A549 (cell line): Measurements from ENCODE around the gene PYY. TPM values are rescaled to one million over a fixed set of nuclear protein-coding genes. Genes with fewer than 3 reads are reported as not detected.

Experiments
- ATAC-seq, 2 experiments: fragments of 200-7000 bp in 1 of 2; fragments of >200 bp in 1 of 2; cut with Nextera tagmentation in 1 of 2; cut with Tn5 transposase in 1 of 2; 3 replicates each; pipeline versions ENCODE4 v1.8.0 to v1.9.1; 2018 to 2020; ENCODE audit warnings: mild to moderate bottlenecking in 1 of 2, moderate library complexity in 1 of 2
- CTCF ChIA-PET: fragments of 300-600 bp; sonication (Branson Sonifier 250); formaldehyde crosslinking; extraction: SDS; loops from one replicate; lab custom pipeline; 2021; ENCODE audit warnings: antibody characterized with exemption, inconsistent platforms; lab: Yijun Ruan, JAX
- POLR2A ChIA-PET: fragments of 350-600 bp; formaldehyde crosslinking; extraction: SDS; loops from one replicate; lab custom pipeline; 2021; ENCODE audit warnings: antibody characterized with exemption, inconsistent platforms; lab: Yijun Ruan, JAX
- DNase-seq, 2 experiments: peaks; one replicate each; pipeline versions ENCODE4 v3.0.0 to v3.0.0-alpha.2; 2011 to 2016; ENCODE audit warnings: low read depth in 1 of 2, low spot score in 1 of 2
- FAIRE-seq: peaks from 2 replicates; lab custom pipeline; 2011; peaks lifted over from hg19 to GRCh38; lab: Jason Lieb, UNC
- H3K27ac ChIP-seq, 2 experiments: fragments of >200 bp; sonication (Bioruptor Twin); formaldehyde crosslinking; 3 replicates each; pipeline ENCODE4 v1.5.1; 2016 to 2017
- H3K4me1 ChIP-seq: fragments of >200 bp; sonication (Bioruptor Twin); formaldehyde crosslinking; 3 replicates; pipeline ENCODE4 v1.6.1; 2016
- H3K4me2 ChIP-seq: fragments of >200 bp; sonication (Bioruptor Twin); formaldehyde crosslinking; 3 replicates; pipeline ENCODE4 v1.6.1; 2016
- H3K4me3 ChIP-seq: fragments of >200 bp; sonication (Bioruptor Twin); formaldehyde crosslinking; 3 replicates; pipeline ENCODE4 v1.5.1; 2016
- H3K9me3 ChIP-seq: fragments of >200 bp; sonication (Bioruptor Twin); formaldehyde crosslinking; 3 replicates; pipeline ENCODE4 v1.6.1; 2016
- BHLHE40 ChIP-seq: IDR thresholded peaks from 2 replicates; pipeline ENCODE4 v1.6.1; 2012; ENCODE audit warnings: low read depth, low read length, inconsistent platforms
- CBX2 ChIP-seq: fragments of 200-600 bp; sonication (generic); IDR thresholded peaks from 2 replicates; pipeline ENCODE4 v1.6.1; 2016; ENCODE audit warnings: low read depth, mild to moderate bottlenecking, borderline replicate concordance
- CBX8 ChIP-seq: fragments of 200-600 bp; sonication (generic); IDR thresholded peaks from 2 replicates; pipeline ENCODE4 v1.6.1; 2016
- EHF ChIP-seq: fragments of 250-450 bp; sonication (Bioruptor Pico); IDR thresholded peaks from 2 replicates; pipeline ENCODE4 v1.5.0; 2020; ENCODE audit warnings: mild to moderate bottlenecking
- EHMT2 ChIP-seq: fragments of 200-600 bp; sonication (generic); IDR thresholded peaks from 2 replicates; pipeline ENCODE4 v1.6.1; 2016; ENCODE audit warnings: antibody characterized with exemption, low read depth, mild to moderate bottlenecking, moderate library complexity
- EP300 ChIP-seq, 2 experiments: fragments of >200 bp; sonication (Bioruptor Twin); formaldehyde crosslinking; IDR thresholded peaks; 2 replicates in 1 of 2; 3 replicates in 1 of 2; pipeline ENCODE4 v1.6.1; 2016 to 2017
- ESRRA ChIP-seq: fragments of 150-350 bp; IDR thresholded peaks from 2 replicates; pipeline ENCODE4 v1.6.1; 2014; ENCODE audit warnings: mild to moderate bottlenecking, low read length, borderline replicate concordance
- FOSB ChIP-seq: fragments of 250-450 bp; sonication (Bioruptor Pico); IDR thresholded peaks from 2 replicates; pipeline ENCODE4 v1.5.0; 2020; ENCODE audit warnings: mild to moderate bottlenecking, moderate library complexity
- GATA3 ChIP-seq: IDR thresholded peaks from 2 replicates; pipeline ENCODE4 v1.6.1; 2012; ENCODE audit warnings: borderline replicate concordance
- HEYL ChIP-seq: fragments of 250-450 bp; sonication (Bioruptor Pico); IDR thresholded peaks from 2 replicates; pipeline ENCODE4 v1.8.0; 2021; ENCODE audit warnings: mild to moderate bottlenecking, moderate library complexity
- HOXA7 ChIP-seq: fragments of 250-450 bp; sonication (Bioruptor Pico); IDR thresholded peaks from 2 replicates; pipeline ENCODE4 v1.5.0; 2020; ENCODE audit warnings: mild to moderate bottlenecking, moderate library complexity
- HOXB5 ChIP-seq: fragments of 250-450 bp; sonication (Bioruptor Pico); IDR thresholded peaks from 2 replicates; pipeline ENCODE4 v1.5.0; 2020; ENCODE audit warnings: mild to moderate bottlenecking, moderate library complexity
- JUNB ChIP-seq: fragments of >200 bp; sonication (Bioruptor Twin); formaldehyde crosslinking; IDR thresholded peaks from 2 replicates; pipeline ENCODE4 v1.6.1; 2016
- MAZ ChIP-seq: fragments of 150-350 bp; IDR thresholded peaks from 2 replicates; pipeline ENCODE4 v1.6.1; 2014; ENCODE audit warnings: antibody characterized with exemption, low read depth, low read length, borderline replicate concordance
- MYC ChIP-seq: IDR thresholded peaks from 2 replicates; pipeline ENCODE4 v1.6.1; 2012; ENCODE audit warnings: mild to moderate bottlenecking, inconsistent platforms, low read length, improper control_type of control experiment, borderline replicate concordance
- NFE2L2 ChIP-seq: fragments of 150-350 bp; conservative IDR thresholded peaks from 2 replicates; pipeline ENCODE4 v1.6.1; 2014; ENCODE audit warnings: low read length
- NR3C1 ChIP-seq: fragments of >200 bp; sonication (Bioruptor Twin); formaldehyde crosslinking; IDR thresholded peaks from 3 replicates; pipeline ENCODE4 v1.6.1; 2017
- POLR2A ChIP-seq: IDR thresholded peaks from 2 replicates; pipeline ENCODE4 v1.6.1; 2012; ENCODE audit warnings: mild to moderate bottlenecking, low read length
- RARB ChIP-seq: fragments of 250-450 bp; sonication (Bioruptor Pico); IDR thresholded peaks from 2 replicates; pipeline ENCODE4 v1.8.0; 2021; ENCODE audit warnings: mild to moderate bottlenecking, moderate library complexity
- RNF2 ChIP-seq: fragments of 200-600 bp; sonication (generic); IDR thresholded peaks from 2 replicates; pipeline ENCODE4 v1.6.1; 2016; ENCODE audit warnings: low read depth, mild to moderate bottlenecking, antibody characterized with exemption, moderate library complexity, borderline replicate concordance
- TFCP2L1 ChIP-seq: fragments of 250-450 bp; sonication (Bioruptor Pico); IDR thresholded peaks from 2 replicates; pipeline ENCODE4 v1.5.0; 2021; ENCODE audit warnings: mild to moderate bottlenecking
- TP53 ChIP-seq: fragments of 250-450 bp; sonication (Bioruptor Pico); IDR thresholded peaks from 2 replicates; pipeline ENCODE4 v1.5.0; 2021; ENCODE audit warnings: mild to moderate bottlenecking, moderate library complexity
- ZC3H11A ChIP-seq: fragments of 450-650 bp; IDR thresholded peaks from 2 replicates; pipeline ENCODE4 v1.6.1; 2014; ENCODE audit warnings: antibody characterized with exemption, mild to moderate bottlenecking
- ZFP36 ChIP-seq: fragments of 450-650 bp; IDR thresholded peaks from 2 replicates; pipeline ENCODE4 v1.6.1; 2014; ENCODE audit warnings: borderline replicate concordance; ENCODE audit not compliant: partially characterized antibody
- ZNF302 ChIP-seq: fragments of 250-450 bp; sonication (Bioruptor Pico); IDR thresholded peaks from 2 replicates; pipeline ENCODE4 v1.9.0; 2021; ENCODE audit warnings: inconsistent platforms, mild to moderate bottlenecking, moderate library complexity
- WGBS: methylation state at CpG from one replicate; pipeline ENCODE4 v1.1.6; 2017; ENCODE audit errors: missing lambda C conversion rate; 5-methylcytosine and 5-hydroxymethylcytosine counted together
- polyA plus RNA-seq, 4 experiments: library from polyadenylated mRNA; depleted of rRNA in 3 of 4; stranded (reverse); fragments of >200 nt; fragmentation: RNase III in 1 of 4; extraction: RNeasy Plus Mini Kit Qiagen cat#74134 plus additional on column Dnase treatment in 1 of 4; gene quantifications; 2 replicates in 3 of 4; 3 replicates in 1 of 4; pipeline ENCODE4 v1.2.3, GENCODE V29; 2011 to 2017
- TF ChIP-seq, protein P1 (sequence below): fragments of >200 bp; sonication (Bioruptor Twin); formaldehyde crosslinking; IDR thresholded peaks from 3 replicates; pipeline ENCODE4 v1.5.1; 2016
- TF ChIP-seq, protein P2 (sequence below): fragments of >200 bp; sonication (Bioruptor Twin); formaldehyde crosslinking; IDR thresholded peaks from 2 replicates; pipeline ENCODE4 v1.6.1; 2016
- TF ChIP-seq, protein P3 (sequence below): fragments of 150-350 bp; IDR thresholded peaks from 2 replicates; pipeline ENCODE4 v1.6.1; 2014; ENCODE audit warnings: low read depth, mild to moderate bottlenecking, low read length
- TF ChIP-seq, protein P4 (sequence below): fragments of 200-600 bp; sonication (generic); IDR thresholded peaks from 2 replicates; pipeline ENCODE4 v1.6.1; 2016; ENCODE audit warnings: antibody characterized with exemption, mild to moderate bottlenecking, moderate library complexity
- TF ChIP-seq, protein P5 (sequence below): IDR thresholded peaks from 2 replicates; pipeline ENCODE4 v1.6.1; 2012

Gene PYY
- polyA plus RNA-seq, 2 of the 4 experiments (the other 2 are of a cell fraction) = not detected

DNA sequence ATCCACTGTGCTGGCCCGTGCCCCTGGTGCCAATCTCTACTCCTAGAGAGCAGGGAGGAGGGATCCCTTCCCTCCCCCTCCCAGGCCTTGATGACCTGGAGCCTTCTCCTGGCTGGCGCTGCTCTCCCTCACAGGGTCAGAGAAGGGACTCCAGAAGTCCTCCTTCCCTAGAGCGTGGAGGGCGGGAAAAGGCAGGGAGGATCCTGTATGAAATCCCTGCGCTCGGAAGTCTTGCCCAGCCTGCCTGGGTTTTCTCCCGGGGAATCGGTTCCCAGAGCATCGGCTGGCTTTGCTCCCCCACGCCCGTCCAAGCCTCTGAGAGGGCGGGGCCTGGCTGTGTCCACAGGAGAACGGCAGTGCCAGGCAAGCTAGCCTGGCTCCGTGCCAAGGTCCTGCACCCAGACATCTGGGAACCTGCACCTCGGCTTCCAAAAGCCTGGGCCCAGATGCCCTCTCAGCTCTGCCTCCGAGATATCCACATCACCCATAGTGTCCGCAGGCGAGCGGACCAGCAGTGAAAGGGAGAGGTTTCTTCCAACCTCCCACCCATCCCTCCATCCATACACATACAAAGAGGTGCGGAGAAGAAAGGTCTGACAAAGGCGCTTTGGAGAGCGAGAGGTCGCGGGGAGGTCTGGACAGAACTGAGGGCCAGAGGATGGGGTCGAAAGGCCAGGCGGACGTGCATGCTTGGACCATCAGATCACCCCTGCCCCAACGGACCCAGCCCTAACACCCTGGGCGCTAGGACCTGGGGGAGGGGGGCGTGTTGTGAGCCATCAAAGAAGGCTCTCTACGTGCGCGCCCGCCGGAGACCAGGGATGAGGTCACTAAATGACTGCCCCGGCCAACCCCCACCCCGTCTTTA is 47.5 kb downstream of the PYY start:
- DNase-seq (peak; percentile 54 to 60), ATAC-seq (peak; percentile 52 to 66; a peak in 3 of 6 replicates), FAIRE-seq (no peak)
- Histone ChIP-seq H3K4me3 (peak overlapping the region; percentile 46), H3K27ac (peak overlapping the region in 1 of 2 experiments; percentile 74; a peak in 3 of 6 replicates), H3K4me2 (peak overlapping the region; percentile 99), H3K4me1 (peaks cover 27% of the 10 kb centered on the region), H3K9me3 (no peaks in the 10 kb centered on the region)
- ChIA-PET POLR2A (no interaction called here), CTCF (interaction anchor here (1.5 to 25.9 kb wide), 5 partner anchors 11 to 74 kb away, joined by 3 to 412 read pairs (median 189); partner anchors contain the start of gene PPY)
- 36% methylated on average over 30 of the region's 37 CpGs for WGBS
- TF ChIP-seq NR3C1 (no peak), ESRRA (no peak), EHF (CRISPR knock-in tag) (no peak), ZNF302 (CRISPR knock-in tag) (no peak), MYC (no peak), TP53 (no peak), JUNB (no peak), FOSB (CRISPR knock-in tag) (no peak), BHLHE40 (no peak), MAZ (no peak), TFCP2L1 (no peak), ZC3H11A (no peak), GATA3 (no peak), RARB (CRISPR knock-in tag) (no peak), HOXB5 (CRISPR knock-in tag) (no peak), CBX2 (no peak), RNF2 (no peak)
- TF ChIP-seq, protein P1, sequence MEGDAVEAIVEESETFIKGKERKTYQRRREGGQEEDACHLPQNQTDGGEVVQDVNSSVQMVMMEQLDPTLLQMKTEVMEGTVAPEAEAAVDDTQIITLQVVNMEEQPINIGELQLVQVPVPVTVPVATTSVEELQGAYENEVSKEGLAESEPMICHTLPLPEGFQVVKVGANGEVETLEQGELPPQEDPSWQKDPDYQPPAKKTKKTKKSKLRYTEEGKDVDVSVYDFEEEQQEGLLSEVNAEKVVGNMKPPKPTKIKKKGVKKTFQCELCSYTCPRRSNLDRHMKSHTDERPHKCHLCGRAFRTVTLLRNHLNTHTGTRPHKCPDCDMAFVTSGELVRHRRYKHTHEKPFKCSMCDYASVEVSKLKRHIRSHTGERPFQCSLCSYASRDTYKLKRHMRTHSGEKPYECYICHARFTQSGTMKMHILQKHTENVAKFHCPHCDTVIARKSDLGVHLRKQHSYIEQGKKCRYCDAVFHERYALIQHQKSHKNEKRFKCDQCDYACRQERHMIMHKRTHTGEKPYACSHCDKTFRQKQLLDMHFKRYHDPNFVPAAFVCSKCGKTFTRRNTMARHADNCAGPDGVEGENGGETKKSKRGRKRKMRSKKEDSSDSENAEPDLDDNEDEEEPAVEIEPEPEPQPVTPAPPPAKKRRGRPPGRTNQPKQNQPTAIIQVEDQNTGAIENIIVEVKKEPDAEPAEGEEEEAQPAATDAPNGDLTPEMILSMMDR = no peak
- TF ChIP-seq, protein P2, sequence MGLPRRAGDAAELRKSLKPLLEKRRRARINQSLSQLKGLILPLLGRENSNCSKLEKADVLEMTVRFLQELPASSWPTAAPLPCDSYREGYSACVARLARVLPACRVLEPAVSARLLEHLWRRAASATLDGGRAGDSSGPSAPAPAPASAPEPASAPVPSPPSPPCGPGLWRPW = no peak
- TF ChIP-seq, protein P3, sequence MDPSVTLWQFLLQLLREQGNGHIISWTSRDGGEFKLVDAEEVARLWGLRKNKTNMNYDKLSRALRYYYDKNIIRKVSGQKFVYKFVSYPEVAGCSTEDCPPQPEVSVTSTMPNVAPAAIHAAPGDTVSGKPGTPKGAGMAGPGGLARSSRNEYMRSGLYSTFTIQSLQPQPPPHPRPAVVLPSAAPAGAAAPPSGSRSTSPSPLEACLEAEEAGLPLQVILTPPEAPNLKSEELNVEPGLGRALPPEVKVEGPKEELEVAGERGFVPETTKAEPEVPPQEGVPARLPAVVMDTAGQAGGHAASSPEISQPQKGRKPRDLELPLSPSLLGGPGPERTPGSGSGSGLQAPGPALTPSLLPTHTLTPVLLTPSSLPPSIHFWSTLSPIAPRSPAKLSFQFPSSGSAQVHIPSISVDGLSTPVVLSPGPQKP = no peak

DNA sequence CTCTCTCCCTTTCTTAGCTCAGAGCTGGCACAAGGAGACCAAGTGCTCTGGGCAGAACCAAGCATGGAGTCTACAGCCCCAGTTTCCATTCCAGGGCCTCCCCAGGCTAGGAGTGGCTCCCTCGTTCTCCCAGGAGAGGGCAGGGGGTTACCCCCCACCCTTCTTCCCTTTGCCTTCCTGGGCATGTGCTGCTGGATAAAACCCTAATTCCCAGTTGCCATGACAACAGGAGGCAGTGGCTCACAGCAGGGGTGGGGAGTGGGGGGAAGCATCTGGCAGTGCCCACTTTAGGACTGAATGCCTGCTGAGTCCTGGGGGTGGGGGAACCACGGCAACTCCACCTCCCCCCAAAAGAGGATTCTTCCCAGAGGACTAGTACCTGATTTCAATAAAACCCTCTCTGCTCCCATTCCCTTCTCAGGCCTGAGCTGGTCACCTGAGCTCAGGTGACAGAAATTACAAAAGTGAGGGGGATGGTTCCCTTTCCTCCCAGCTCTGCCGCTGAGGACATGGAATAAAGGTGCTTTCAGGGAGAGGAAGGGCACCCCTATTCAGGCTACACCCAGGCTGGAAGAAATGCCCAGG is 48.2 kb downstream of the PYY start:
- no peaks in the 10 kb centered on the region for H3K9me3 ChIP-seq
- ATAC-seq = no peak
- no peak for FAIRE-seq
- peaks cover 32% of the 10 kb centered on the region for H3K4me1 ChIP-seq
- H3K4me3 ChIP-seq = no peak overlapping the region
- peak overlapping the region; percentile 99 for H3K4me2 ChIP-seq
- DNase-seq = no peak
- no peak overlapping the region for H3K27ac ChIP-seq
- ChIA-PET CTCF (interaction anchor here (1.2 to 25.9 kb wide), 4 partner anchors 10 to 59 kb away, joined by 4 to 412 read pairs (median 202); partner anchors contain the start of gene PPY), POLR2A (no interaction called here)
- WGBS = 83% methylated on average over 3 of the region's 3 CpGs
- TF ChIP-seq RARB (CRISPR knock-in tag) (no peak), HEYL (CRISPR knock-in tag) (no peak), MYC (no peak), POLR2A (no peak), CBX8 (no peak), EHMT2 (no peak), EHF (CRISPR knock-in tag) (no peak), NFE2L2 (no peak), ZFP36 (no peak), EP300 (IDR thresholded peaks at IDR 0.05) (no peak), HOXA7 (CRISPR knock-in tag) (no peak)
- TF ChIP-seq, protein P4, sequence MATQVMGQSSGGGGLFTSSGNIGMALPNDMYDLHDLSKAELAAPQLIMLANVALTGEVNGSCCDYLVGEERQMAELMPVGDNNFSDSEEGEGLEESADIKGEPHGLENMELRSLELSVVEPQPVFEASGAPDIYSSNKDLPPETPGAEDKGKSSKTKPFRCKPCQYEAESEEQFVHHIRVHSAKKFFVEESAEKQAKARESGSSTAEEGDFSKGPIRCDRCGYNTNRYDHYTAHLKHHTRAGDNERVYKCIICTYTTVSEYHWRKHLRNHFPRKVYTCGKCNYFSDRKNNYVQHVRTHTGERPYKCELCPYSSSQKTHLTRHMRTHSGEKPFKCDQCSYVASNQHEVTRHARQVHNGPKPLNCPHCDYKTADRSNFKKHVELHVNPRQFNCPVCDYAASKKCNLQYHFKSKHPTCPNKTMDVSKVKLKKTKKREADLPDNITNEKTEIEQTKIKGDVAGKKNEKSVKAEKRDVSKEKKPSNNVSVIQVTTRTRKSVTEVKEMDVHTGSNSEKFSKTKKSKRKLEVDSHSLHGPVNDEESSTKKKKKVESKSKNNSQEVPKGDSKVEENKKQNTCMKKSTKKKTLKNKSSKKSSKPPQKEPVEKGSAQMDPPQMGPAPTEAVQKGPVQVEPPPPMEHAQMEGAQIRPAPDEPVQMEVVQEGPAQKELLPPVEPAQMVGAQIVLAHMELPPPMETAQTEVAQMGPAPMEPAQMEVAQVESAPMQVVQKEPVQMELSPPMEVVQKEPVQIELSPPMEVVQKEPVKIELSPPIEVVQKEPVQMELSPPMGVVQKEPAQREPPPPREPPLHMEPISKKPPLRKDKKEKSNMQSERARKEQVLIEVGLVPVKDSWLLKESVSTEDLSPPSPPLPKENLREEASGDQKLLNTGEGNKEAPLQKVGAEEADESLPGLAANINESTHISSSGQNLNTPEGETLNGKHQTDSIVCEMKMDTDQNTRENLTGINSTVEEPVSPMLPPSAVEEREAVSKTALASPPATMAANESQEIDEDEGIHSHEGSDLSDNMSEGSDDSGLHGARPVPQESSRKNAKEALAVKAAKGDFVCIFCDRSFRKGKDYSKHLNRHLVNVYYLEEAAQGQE = no peak
- TF ChIP-seq, protein P5, sequence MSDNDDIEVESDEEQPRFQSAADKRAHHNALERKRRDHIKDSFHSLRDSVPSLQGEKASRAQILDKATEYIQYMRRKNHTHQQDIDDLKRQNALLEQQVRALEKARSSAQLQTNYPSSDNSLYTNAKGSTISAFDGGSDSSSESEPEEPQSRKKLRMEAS = no peak
